ENCODE results near the gene DOP1B. TPM values are rescaled to one million over a fixed set of nuclear protein-coding genes. Genes with fewer than 3 reads are reported as not detected.

DOP1B gene
- total and polyA plus RNA-seq, 11 donors, result 5.1 to 26.5 (median 14.7) TPM

GRCh38 chr21:36171741-36172331 is 15.2 kb downstream of the DOP1B start:
- Histone ChIP-seq H3K4me3 (no peak overlapping the region), H3K36me3 (peaks cover 0 to 25% (median 17%) of the 10 kb centered on the region in 9 donors), H3K27ac (peak overlapping the region in 10 of 12 donors; percentile 18 to 81 (median 66)), H3K27me3 (no peaks in the 10 kb centered on the region), H3K9me3 (no peaks in the 10 kb centered on the region), H3K4me1 (peaks cover 0 to 52% (median 12%) of the 10 kb centered on the region in 12 donors)
- ATAC-seq (peak; percentile 62 to 95 (median 90)), DNase-seq (peak in 4 of 5 donors; percentile 32 to 83 (median 50))
- 32 to 46% (median 34%) methylated on average over 7 to 9 of the region's 9 CpGs for WGBS, 4 donors
- TF ChIP-seq POLR2A (IDR thresholded peaks at IDR 0.05) (no peak), CTCF (IDR thresholded peaks at IDR 0.05) (no peak)
- intact Hi-C loops (cut with DNase I), result no loop called here

GRCh38 chr21:36174780-36175179 is 18.2 kb downstream of the DOP1B start:
- Histone ChIP-seq H3K36me3 (peaks cover 0 to 8% (median 0%) of the 10 kb centered on the region in 9 donors), H3K27me3 (no peaks in the 10 kb centered on the region), H3K4me1 (peaks cover 0 to 61% (median 12%) of the 10 kb centered on the region in 12 donors), H3K9me3 (peaks cover 0 to 7% (median 0%) of the 10 kb centered on the region in 12 donors), H3K27ac (no peak overlapping the region), H3K4me3 (no peak overlapping the region)
- TF ChIP-seq CTCF (IDR thresholded peaks at IDR 0.05) (no peak), POLR2A (IDR thresholded peaks at IDR 0.05) (no peak)
- no peak for DNase-seq
- intact Hi-C loops (cut with DNase I), result no loop called here
- 95 to 99% (median 98%) methylated on average over 6 of the region's 6 CpGs for WGBS, 4 donors
- ATAC-seq, result no peak

GRCh38 chr21:36175771-36176565 is 19.3 kb downstream of the DOP1B start:
- H3K9me3 ChIP-seq, result peaks cover 0 to 7% (median 0%) of the 10 kb centered on the region in 12 donors
- DNase-seq (no peak), ATAC-seq (no peak)
- peaks cover 0 to 5% (median 0%) of the 10 kb centered on the region in 9 donors for H3K36me3 ChIP-seq
- H3K4me1 ChIP-seq, result peaks cover 0 to 59% (median 12%) of the 10 kb centered on the region in 12 donors
- WGBS, 4 donors, result 84 to 95% (median 93%) methylated on average over 6 to 7 of the region's 7 CpGs
- H3K4me3 ChIP-seq, result no peak overlapping the region
- H3K27ac ChIP-seq, result no peak overlapping the region
- no peaks in the 10 kb centered on the region for H3K27me3 ChIP-seq
- intact Hi-C loops (cut with DNase I), result no loop called here
- no peak for TF ChIP-seq CTCF (IDR thresholded peaks at IDR 0.05)
- no peak for TF ChIP-seq POLR2A (IDR thresholded peaks at IDR 0.05)

- ATAC-seq, result no peak
- DNase-seq, result no peak
- peaks cover 0 to 45% (median 0%) of the 10 kb centered on the region in 12 donors for H3K4me1 ChIP-seq
- peaks cover 0 to 5% (median 0%) of the 10 kb centered on the region in 9 donors for H3K36me3 ChIP-seq
- no peak for TF ChIP-seq CTCF (IDR thresholded peaks at IDR 0.05)
- TF ChIP-seq POLR2A (IDR thresholded peaks at IDR 0.05), result no peak
- peaks cover 0 to 7% (median 0%) of the 10 kb centered on the region in 12 donors for H3K9me3 ChIP-seq
- no peak overlapping the region for H3K27ac ChIP-seq
- H3K27me3 ChIP-seq, result no peaks in the 10 kb centered on the region
- intact Hi-C loops (cut with DNase I), result no loop called here
- WGBS, 4 donors, result 93 to 98% (median 95%) methylated on average over 2 of the region's 2 CpGs
- H3K4me3 ChIP-seq, result no peak overlapping the region
These were observed 21.7 kb downstream of the DOP1B start for GRCh38 chr21:36178349-36178748.

Data from heart left ventricle (tissue), 16 donors.